GM19240 (cell line): ENCODE results near the gene XRN2.
"Not testable (repeated sequence)": the region's sequence is repeated elsewhere in the genome, so short reads cannot be mapped to it uniquely, and the experiment has no call there.

ENCODE experiments used
- DNase-seq: peaks from one replicate; pipeline ENCODE4 v3.0.0; 2011; ENCODE audit warnings: low spot score; ENCODE audit not compliant: insufficient read length

The XRN2 gene

GRCh38 chr20:21344961-21345360, 41.8 kb downstream of the XRN2 start:
- no peak for DNase-seq

GRCh38 chr20:21352703-21353102, 49.6 kb downstream of the XRN2 start:
- DNase-seq = no peak

GRCh38 chr20:21353236-21353635, 50.1 kb downstream of the XRN2 start:
- no peak for DNase-seq

GRCh38 chr20:21355981-21356380, 52.9 kb downstream of the XRN2 start:
- DNase-seq = no peak

GRCh38 chr20:21356386-21356785, 53.3 kb downstream of the XRN2 start:
- no peak for DNase-seq

- no peak for DNase-seq
Observed at GRCh38 chr20:21357844-21358243, 54.7 kb downstream of the XRN2 start.

- DNase-seq = no peak
Observed at GRCh38 chr20:21358737-21359136, 55.6 kb downstream of the XRN2 start.

GRCh38 chr20:21360705-21361104, 57.6 kb downstream of the XRN2 start:
- DNase-seq = no peak

- DNase-seq = no peak
Observed at GRCh38 chr20:21361266-21361665, 58.1 kb downstream of the XRN2 start.

GRCh38 chr20:21364413-21364812, 61.3 kb downstream of the XRN2 start:
- no peak for DNase-seq

- DNase-seq = no peak
Observed at GRCh38 chr20:21365771-21366170, 62.6 kb downstream of the XRN2 start.

- not testable (repeated sequence) for DNase-seq
Observed at GRCh38 chr20:21366273-21366672, 63.1 kb downstream of the XRN2 start.

- DNase-seq = no peak
Observed at GRCh38 chr20:21368791-21369190, 65.7 kb downstream of the XRN2 start.

GRCh38 chr20:21371193-21371592, 68.1 kb downstream of the XRN2 start:
- DNase-seq = no peak

GRCh38 chr20:21372016-21372415, 68.9 kb downstream of the XRN2 start:
- DNase-seq = no peak

GRCh38 chr20:21373436-21373835, 70.3 kb downstream of the XRN2 start:
- no peak for DNase-seq

GRCh38 chr20:21376626-21377025, 73.5 kb downstream of the XRN2 start:
- no peak for DNase-seq

GRCh38 chr20:21377701-21378100, 74.6 kb downstream of the XRN2 start:
- no peak for DNase-seq

GRCh38 chr20:21378259-21378658, 75.1 kb downstream of the XRN2 start:
- no peak for DNase-seq

GRCh38 chr20:21380711-21381110, 77.6 kb downstream of the XRN2 start:
- no peak for DNase-seq

GRCh38 chr20:21381619-21382018, 78.5 kb downstream of the XRN2 start:
- no peak for DNase-seq

GRCh38 chr20:21384308-21384892, 81.3 kb downstream of the XRN2 start:
- no peak for DNase-seq

GRCh38 chr20:21386111-21386510, 83.0 kb downstream of the XRN2 start:
- DNase-seq = no peak

- no peak for DNase-seq
Observed at GRCh38 chr20:21387528-21387927, 84.4 kb downstream of the XRN2 start.
